GM12874 (cell line): ENCODE results near the gene EGFL7.
A peak's percentile ranks its signal among the peaks of the same experiment; 100 is the strongest.

Source experiments
- TF ChIP-seq, protein P1 (sequence below): IDR thresholded peaks from 2 replicates; pipeline ENCODE4 v1.5.1; 2011; ENCODE audit warnings: low read depth, mild to moderate bottlenecking, control low read depth, low read length, moderate library complexity; ENCODE audit not compliant: insufficient read depth

EGFL7 gene

GRCh38 chr9:136626740-136627642, 35.7 kb upstream of the EGFL7 start:
- TF ChIP-seq, protein P1, sequence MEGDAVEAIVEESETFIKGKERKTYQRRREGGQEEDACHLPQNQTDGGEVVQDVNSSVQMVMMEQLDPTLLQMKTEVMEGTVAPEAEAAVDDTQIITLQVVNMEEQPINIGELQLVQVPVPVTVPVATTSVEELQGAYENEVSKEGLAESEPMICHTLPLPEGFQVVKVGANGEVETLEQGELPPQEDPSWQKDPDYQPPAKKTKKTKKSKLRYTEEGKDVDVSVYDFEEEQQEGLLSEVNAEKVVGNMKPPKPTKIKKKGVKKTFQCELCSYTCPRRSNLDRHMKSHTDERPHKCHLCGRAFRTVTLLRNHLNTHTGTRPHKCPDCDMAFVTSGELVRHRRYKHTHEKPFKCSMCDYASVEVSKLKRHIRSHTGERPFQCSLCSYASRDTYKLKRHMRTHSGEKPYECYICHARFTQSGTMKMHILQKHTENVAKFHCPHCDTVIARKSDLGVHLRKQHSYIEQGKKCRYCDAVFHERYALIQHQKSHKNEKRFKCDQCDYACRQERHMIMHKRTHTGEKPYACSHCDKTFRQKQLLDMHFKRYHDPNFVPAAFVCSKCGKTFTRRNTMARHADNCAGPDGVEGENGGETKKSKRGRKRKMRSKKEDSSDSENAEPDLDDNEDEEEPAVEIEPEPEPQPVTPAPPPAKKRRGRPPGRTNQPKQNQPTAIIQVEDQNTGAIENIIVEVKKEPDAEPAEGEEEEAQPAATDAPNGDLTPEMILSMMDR, result no peak

GRCh38 chr9:136627703-136628102, 35.0 kb upstream of the EGFL7 start:
- TF ChIP-seq, protein P1, result no peak

- TF ChIP-seq, protein P1, result no peak
Measured at GRCh38 chr9:136628268-136628667, 34.4 kb upstream of the EGFL7 start.

DNA sequence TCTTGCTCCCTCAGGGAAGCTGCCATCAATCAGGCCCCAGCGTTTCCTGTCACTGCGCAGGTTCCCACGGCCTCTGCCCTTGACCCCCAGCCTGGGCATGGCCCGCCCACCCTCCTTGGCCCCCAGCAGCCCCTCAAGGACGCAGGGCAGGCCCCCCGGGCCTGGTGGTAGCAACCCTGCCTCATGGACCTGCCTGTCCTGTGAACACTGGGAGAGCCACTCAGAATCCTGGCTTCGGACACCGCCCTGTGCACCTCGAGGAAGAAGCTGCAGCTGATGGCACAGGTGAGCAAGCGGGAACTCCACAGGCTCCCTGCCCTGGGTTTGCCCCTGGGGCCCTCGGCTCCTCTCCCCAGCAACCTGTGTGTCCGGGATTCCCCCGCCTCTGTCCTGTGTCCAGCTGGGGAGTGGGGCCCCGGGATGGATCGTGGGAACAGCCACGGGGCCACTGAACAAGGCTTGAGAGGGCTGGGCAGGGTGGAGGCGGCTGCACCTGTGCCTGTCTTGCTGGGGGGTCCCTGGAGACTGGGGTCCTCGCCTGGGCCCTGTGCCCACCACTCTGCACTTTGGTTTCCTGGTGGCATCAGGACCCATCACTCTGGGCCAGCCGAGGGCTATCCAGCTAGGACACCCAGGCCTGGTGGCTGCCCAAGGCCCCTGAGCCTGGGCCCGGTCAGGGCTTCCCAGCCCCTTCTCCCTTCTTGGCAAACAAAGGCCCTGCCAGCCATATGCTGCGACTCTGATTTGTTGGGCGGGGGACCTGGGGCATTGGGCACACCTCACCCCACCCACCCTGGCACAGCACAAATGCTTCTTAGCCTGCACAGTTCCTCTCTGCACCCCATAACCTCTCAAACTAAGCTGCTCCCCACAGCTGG, 33.5 kb upstream of the EGFL7 start:
- TF ChIP-seq, protein P1, result no peak

DNA sequence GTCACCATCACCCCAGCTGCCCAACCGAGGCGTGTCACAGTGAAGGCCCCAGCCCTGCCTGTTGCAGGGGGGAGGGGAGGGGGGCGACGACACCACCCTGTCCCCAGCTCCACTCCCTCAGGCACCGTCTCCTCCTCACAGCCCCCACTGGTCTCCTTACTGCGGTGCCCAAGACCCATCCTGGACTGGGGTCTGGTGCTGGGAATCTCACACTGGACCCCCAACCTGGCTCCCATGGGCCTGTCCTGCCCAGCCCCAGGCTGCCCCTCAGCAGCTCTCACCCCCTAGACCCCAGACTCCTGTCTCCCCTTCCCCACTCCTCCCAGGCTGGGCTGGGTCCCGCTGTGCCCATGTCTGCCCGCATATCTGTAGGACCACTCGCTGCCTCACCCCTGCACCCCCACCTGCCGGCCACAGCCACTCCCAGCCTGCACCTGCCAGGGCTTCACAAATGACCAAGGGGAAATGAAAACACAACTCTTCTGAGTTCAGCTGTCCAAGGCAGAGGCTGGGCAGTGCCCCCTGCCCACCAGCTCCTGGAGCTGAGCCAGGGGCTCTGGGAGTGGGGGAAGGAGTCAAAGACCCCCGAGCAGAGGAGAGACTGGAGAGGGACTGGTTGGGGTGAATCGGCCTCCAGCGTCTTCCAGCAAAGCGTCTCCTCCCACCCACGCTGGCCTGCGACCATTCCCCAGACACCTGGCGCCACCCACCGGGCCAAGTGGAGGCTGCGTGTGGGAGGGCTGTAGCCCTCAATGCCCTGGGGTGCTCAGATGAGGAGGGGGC, 32.6 kb upstream of the EGFL7 start:
- TF ChIP-seq, protein P1, result peak; percentile 64; the same call in 1 of the 2 replicates

DNA sequence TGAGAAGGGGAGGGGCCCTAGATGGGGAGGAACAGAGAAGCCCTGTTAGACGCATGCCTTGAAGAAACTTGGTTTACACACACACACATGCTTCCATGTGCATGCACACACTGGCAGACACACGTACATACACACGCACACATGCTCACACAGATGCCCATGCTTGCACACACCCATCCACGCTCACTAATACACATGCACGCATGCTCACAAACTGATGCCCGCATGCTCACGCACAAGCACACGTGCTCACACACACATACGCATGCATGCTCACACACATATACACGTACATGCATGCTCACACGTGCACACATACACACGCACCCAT, 32.1 kb upstream of the EGFL7 start:
- TF ChIP-seq, protein P1, result no peak
